Stimulated activated CD4-positive, alpha-beta T cell treated with anti-CD3 and anti-CD28 coated beads, Interleukin-2, amount 100 ng/mL, for 4 hours (primary cell): ENCODE data around the gene TNFRSF21.
"Not testable (repeated sequence)": the region's sequence is repeated elsewhere in the genome, so short reads cannot be mapped to it uniquely, and the experiment has no call there.

Experiments used
- DNase-seq: peaks from one replicate; pipeline ENCODE4 v3.0.0-alpha.2; 2020; ENCODE audit warnings: low read depth

The TNFRSF21 gene

GRCh38 chr6:47321577-47321976 lies 11.9 kb upstream of the TNFRSF21 start:
- DNase-seq: no peak

GRCh38 chr6:47319867-47320266 lies 10.2 kb upstream of the TNFRSF21 start:
- DNase-seq: no peak

- DNase-seq: no peak
Measured at GRCh38 chr6:47319382-47319781, 9.7 kb upstream of the TNFRSF21 start.

GRCh38 chr6:47318236-47318989 lies 8.7 kb upstream of the TNFRSF21 start:
- no peak for DNase-seq

GRCh38 chr6:47315181-47315580 lies 5.5 kb upstream of the TNFRSF21 start:
- DNase-seq: not testable (repeated sequence)

GRCh38 chr6:47310131-47310480 lies 401 bp upstream of the TNFRSF21 start:
- no peak for DNase-seq

- no peak for DNase-seq
Measured at GRCh38 chr6:47308552-47309290, 984 bp downstream of the TNFRSF21 start.

GRCh38 chr6:47308198-47308517 lies 1.5 kb downstream of the TNFRSF21 start:
- DNase-seq: no peak

GRCh38 chr6:47307362-47308197 lies 2.1 kb downstream of the TNFRSF21 start:
- no peak for DNase-seq

- DNase-seq: no peak
Measured at GRCh38 chr6:47306887-47307286, 2.8 kb downstream of the TNFRSF21 start.

- DNase-seq: no peak
Measured at GRCh38 chr6:47303861-47304260, 5.8 kb downstream of the TNFRSF21 start.

GRCh38 chr6:47303342-47303741 lies 6.4 kb downstream of the TNFRSF21 start:
- DNase-seq: no peak

- DNase-seq: no peak
Measured at GRCh38 chr6:47302043-47302442, 7.7 kb downstream of the TNFRSF21 start.

GRCh38 chr6:47301441-47301840 lies 8.3 kb downstream of the TNFRSF21 start:
- no peak for DNase-seq

- DNase-seq: no peak
Measured at GRCh38 chr6:47300417-47300816, 9.3 kb downstream of the TNFRSF21 start.

GRCh38 chr6:47299965-47300364 lies 9.7 kb downstream of the TNFRSF21 start:
- DNase-seq: no peak

- DNase-seq: no peak
Measured at GRCh38 chr6:47298475-47298874, 11.2 kb downstream of the TNFRSF21 start.

GRCh38 chr6:47294990-47295389 lies 14.7 kb downstream of the TNFRSF21 start:
- DNase-seq: no peak

- no peak for DNase-seq
Measured at GRCh38 chr6:47292944-47293343, 16.8 kb downstream of the TNFRSF21 start.

GRCh38 chr6:47292027-47292426 lies 17.7 kb downstream of the TNFRSF21 start:
- DNase-seq: no peak

GRCh38 chr6:47290124-47290834 lies 19.4 kb downstream of the TNFRSF21 start:
- no peak for DNase-seq
